Endodermal cell (in vitro differentiated cells): Measurements from ENCODE around the gene DIP2B. TPM values are rescaled to one million over a fixed set of nuclear protein-coding genes. Genes with fewer than 3 reads are reported as not detected.

Source experiments
- DNase-seq: peaks from one replicate; pipeline ENCODE4 v3.0.0-alpha.2; 2017
- H3K27ac ChIP-seq: 2 replicates; pipeline ENCODE4 v1.5.1; 2013; ENCODE audit warnings: mild to moderate bottlenecking, low read depth, low read length, moderate library complexity
- H3K27me3 ChIP-seq: 2 replicates; pipeline ENCODE4 v1.6.1; 2013; ENCODE audit warnings: mild to moderate bottlenecking, low read length, moderate library complexity; ENCODE audit not compliant: insufficient read depth, control insufficient read depth, poor library complexity, severe bottlenecking
- H3K36me3 ChIP-seq: 2 replicates; pipeline ENCODE4 v1.7.0; 2013; ENCODE audit warnings: mild to moderate bottlenecking, low read length, moderate library complexity; ENCODE audit not compliant: control insufficient read depth, insufficient read depth
- H3K4me1 ChIP-seq: one replicate; pipeline ENCODE4 v1.7.0; 2013; ENCODE audit warnings: low read length; ENCODE audit not compliant: control insufficient read depth, insufficient read depth
- H3K4me3 ChIP-seq: 2 replicates; pipeline ENCODE4 v1.5.1; 2013; ENCODE audit warnings: mild to moderate bottlenecking, low read length, moderate library complexity
- H3K9ac ChIP-seq: 2 replicates; pipeline ENCODE4 v1.6.1; 2013; ENCODE audit warnings: mild to moderate bottlenecking, low read length, moderate library complexity; ENCODE audit not compliant: poor library complexity, severe bottlenecking; ENCODE audit errors: extremely low read depth
- H3K9me3 ChIP-seq: 2 replicates; pipeline ENCODE4 v1.6.1; 2013; ENCODE audit warnings: mild to moderate bottlenecking, low read length, moderate library complexity; ENCODE audit not compliant: control insufficient read depth
- H3K27ac Mint-ChIP-seq: 2 replicates; pipeline ENCODE4 v1.8.0; 2020; ENCODE audit warnings: mixed read lengths
- H3K27me3 Mint-ChIP-seq: 2 replicates; pipeline ENCODE4 v1.8.0; 2021; ENCODE audit warnings: mild to moderate bottlenecking, mixed read lengths; ENCODE audit not compliant: insufficient read depth
- H3K36me3 Mint-ChIP-seq: 2 replicates; pipeline ENCODE4 v1.8.0; 2020; ENCODE audit warnings: low read depth, mixed read lengths
- H3K4me1 Mint-ChIP-seq: 2 replicates; pipeline ENCODE4 v1.8.0; 2020; ENCODE audit warnings: mixed read lengths
- H3K4me3 Mint-ChIP-seq: 2 replicates; pipeline ENCODE4 v1.8.0; 2020; ENCODE audit warnings: mild to moderate bottlenecking, moderate library complexity, mixed read lengths
- H3K9me3 Mint-ChIP-seq: 2 replicates; pipeline ENCODE4 v1.8.0; 2020; ENCODE audit warnings: mild to moderate bottlenecking, mixed read lengths
- WGBS, 2 experiments: methylation state at CpG; one replicate each; pipeline versions ENCODE4 v1.1.5 to v1.1.7; 2013; ENCODE audit warnings: missing lambda C conversion rate in 2 of 2, mixed read lengths in 1 of 2; ENCODE audit not compliant: insufficient coverage in 1 of 2, insufficient read length in 1 of 2; 5-methylcytosine and 5-hydroxymethylcytosine counted together
- total RNA-seq, 2 donors: library from RNA; stranded (reverse); fragmentation: NEBNext Ultra II Directional in 1 of 2; extraction: Animal tissue kit (Norgen Biotek cat#: 25700) in 1 of 2; gene quantifications; 2 replicates in 1 of 2; 3 replicates in 1 of 2; pipeline ENCODE4 v1.2.1, GENCODE V29; 2021
- TF ChIP-seq, protein P1 (sequence below): fragments of 200-600 bp; sonication (generic); conservative IDR thresholded peaks from 2 replicates; pipeline ENCODE4 v1.5.0; 2021; ENCODE audit warnings: antibody characterized with exemption, mild to moderate bottlenecking

DIP2B gene
- total RNA-seq, 2 donors from 2014 or later, result 20.6 to 21.3 TPM

DNA sequence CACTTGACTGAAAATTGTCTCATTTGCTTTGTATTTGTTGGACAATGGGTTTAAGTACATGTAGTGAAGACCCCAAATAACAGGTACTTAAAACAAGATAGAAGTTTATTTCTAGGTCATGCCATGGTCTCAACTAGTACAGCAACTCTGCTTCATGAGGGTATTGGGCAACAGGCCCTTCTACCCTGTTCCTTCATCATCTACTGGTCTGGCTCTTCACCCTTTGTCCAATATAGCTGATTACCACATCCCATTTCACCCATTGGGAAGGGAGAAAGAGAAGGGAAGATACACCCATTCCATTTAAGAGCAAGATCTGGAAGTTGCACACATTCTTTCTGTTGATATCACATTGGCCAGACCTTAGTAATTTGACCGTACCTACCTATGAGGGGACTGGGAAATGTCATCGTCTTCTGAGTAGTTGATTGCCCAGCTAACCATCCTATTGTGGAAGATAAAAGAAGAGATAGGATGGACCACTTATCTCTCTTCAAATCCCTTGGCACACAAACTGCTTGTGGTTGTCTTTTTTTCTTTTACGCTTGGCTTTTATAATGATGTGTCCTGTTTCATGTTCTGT, 104.6 kb downstream of the DIP2B start:
- Mint-ChIP-seq H3K9me3 (no peaks in the 10 kb centered on the region), H3K36me3 (no peaks in the 10 kb centered on the region), H3K27ac (no peak overlapping the region), H3K4me3 (no peak overlapping the region), H3K27me3 (no peaks in the 10 kb centered on the region), H3K4me1 (peaks cover 33% of the 10 kb centered on the region)
- Histone ChIP-seq H3K36me3 (no peaks in the 10 kb centered on the region), H3K9me3 (no peaks in the 10 kb centered on the region), H3K9ac (no peak overlapping the region), H3K4me3 (no peak overlapping the region), H3K27me3 (no peaks in the 10 kb centered on the region), H3K4me1 (peaks cover 7% of the 10 kb centered on the region), H3K27ac (no peak overlapping the region)
- TF ChIP-seq, protein P1, sequence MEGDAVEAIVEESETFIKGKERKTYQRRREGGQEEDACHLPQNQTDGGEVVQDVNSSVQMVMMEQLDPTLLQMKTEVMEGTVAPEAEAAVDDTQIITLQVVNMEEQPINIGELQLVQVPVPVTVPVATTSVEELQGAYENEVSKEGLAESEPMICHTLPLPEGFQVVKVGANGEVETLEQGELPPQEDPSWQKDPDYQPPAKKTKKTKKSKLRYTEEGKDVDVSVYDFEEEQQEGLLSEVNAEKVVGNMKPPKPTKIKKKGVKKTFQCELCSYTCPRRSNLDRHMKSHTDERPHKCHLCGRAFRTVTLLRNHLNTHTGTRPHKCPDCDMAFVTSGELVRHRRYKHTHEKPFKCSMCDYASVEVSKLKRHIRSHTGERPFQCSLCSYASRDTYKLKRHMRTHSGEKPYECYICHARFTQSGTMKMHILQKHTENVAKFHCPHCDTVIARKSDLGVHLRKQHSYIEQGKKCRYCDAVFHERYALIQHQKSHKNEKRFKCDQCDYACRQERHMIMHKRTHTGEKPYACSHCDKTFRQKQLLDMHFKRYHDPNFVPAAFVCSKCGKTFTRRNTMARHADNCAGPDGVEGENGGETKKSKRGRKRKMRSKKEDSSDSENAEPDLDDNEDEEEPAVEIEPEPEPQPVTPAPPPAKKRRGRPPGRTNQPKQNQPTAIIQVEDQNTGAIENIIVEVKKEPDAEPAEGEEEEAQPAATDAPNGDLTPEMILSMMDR, result no peak
- 82% methylated on average over 2 of the region's 3 CpGs; no CpG with 5 or more reads in 1 of the 2 experiments for WGBS, 2 experiments
- no peak for DNase-seq

DNA sequence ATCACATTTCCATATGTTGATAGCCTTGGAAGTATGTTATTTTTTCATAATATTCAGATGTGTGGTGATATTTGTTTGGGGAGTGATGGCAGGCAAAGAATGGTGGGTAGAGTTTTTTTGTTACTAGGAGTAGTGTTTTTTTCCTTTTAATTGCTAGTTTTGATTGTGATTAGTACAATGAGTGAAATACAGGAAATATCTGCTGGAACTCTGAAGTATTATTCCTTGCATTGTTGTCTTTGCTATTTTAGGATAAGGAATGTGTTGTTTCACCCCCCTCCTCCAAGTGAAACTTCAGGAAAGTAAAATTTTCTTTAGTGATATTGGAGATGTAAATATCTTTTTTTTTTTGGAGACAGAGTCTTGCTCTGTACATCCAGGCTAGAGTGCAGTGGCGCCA, 105.4 kb downstream of the DIP2B start:
- TF ChIP-seq, protein P1, result no peak

DNA sequence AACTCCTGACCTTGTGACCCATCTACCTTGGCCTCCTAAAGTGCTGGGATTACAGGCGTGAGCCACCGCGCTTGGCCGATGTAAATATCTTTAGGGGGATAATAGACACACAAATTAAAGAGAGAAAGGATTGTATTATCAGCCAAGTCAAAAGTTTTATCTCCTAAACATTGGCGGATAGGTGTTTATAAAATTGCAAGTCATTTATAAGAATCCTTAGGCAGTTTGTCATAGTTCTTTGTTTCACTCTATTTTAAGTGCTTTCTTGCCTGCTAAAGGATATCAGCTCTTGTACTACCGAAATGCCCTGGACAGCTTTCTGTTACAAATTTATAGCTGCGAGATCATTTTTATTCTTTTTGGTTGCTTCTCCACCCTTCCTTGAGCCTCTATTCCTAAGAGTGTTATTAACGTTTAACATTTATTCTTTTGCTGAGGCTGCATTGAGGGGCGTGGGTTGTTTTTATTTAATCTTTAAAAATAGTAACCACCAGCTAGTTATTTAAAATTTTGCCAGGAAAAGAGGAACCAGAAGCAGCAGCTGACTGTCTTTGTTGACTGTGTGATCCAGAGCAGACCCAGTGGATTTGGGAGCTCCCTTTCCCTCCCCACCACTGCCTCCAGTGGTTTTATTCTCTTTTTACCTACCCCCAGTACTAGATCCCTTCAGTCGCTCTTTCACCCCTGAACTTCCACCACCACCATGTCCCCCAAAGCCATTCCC, 106.4 kb downstream of the DIP2B start:
- Histone ChIP-seq H3K4me3 (no peak overlapping the region), H3K27ac (no peak overlapping the region), H3K9me3 (no peaks in the 10 kb centered on the region), H3K4me1 (peaks cover 11% of the 10 kb centered on the region), H3K9ac (no peak overlapping the region), H3K27me3 (no peaks in the 10 kb centered on the region), H3K36me3 (no peaks in the 10 kb centered on the region)
- Mint-ChIP-seq H3K4me1 (peaks cover 39% of the 10 kb centered on the region), H3K27me3 (no peaks in the 10 kb centered on the region), H3K36me3 (no peaks in the 10 kb centered on the region), H3K4me3 (no peak overlapping the region), H3K9me3 (no peaks in the 10 kb centered on the region), H3K27ac (peak overlapping the region; percentile 74)
- TF ChIP-seq, protein P1, result no peak
- DNase-seq, result no peak
- 80 to 82% methylated on average over 5 to 10 of the region's 10 CpGs for WGBS, 2 experiments

More for the DNA sequence above, 105.4 kb downstream of the DIP2B start:
- Mint-ChIP-seq H3K27ac (no peak overlapping the region), H3K4me3 (no peak overlapping the region), H3K9me3 (no peaks in the 10 kb centered on the region), H3K4me1 (peaks cover 33% of the 10 kb centered on the region), H3K27me3 (no peaks in the 10 kb centered on the region), H3K36me3 (no peaks in the 10 kb centered on the region)
- DNase-seq, result no peak
- Histone ChIP-seq H3K27ac (no peak overlapping the region), H3K9ac (no peak overlapping the region), H3K9me3 (no peaks in the 10 kb centered on the region), H3K4me3 (no peak overlapping the region), H3K27me3 (no peaks in the 10 kb centered on the region), H3K4me1 (peaks cover 11% of the 10 kb centered on the region), H3K36me3 (no peaks in the 10 kb centered on the region)
- WGBS, 2 experiments, result 100% methylated on average over 1 of the region's 1 CpG; no CpG with 5 or more reads in 1 of the 2 experiments
